Measurements from ENCODE around the gene TEX22.

TEX22 gene

GRCh38 chr14:105384605-105385321 lies 13.6 kb upstream of the TEX22 start:
- no peaks in the 10 kb centered on the region for H3K27me3 ChIP-seq (ENCODE audit: control insufficient read depth, insufficient read depth, low read length)
- H3K4me3 ChIP-seq (ENCODE audit: low read length), result no peak overlapping the region
- no peak overlapping the region for H3K27ac ChIP-seq (ENCODE audit: low read length)
- no CpG with 5 or more reads among the region's 29 CpGs for WGBS (ENCODE audit: insufficient coverage, insufficient read length)
- DNase-seq (ENCODE audit: low read depth, low spot score), result no peak
- no peaks in the 10 kb centered on the region for H3K9me3 ChIP-seq (ENCODE audit: control insufficient read depth, insufficient read depth, low read length)
- H3K4me1 ChIP-seq (ENCODE audit: control insufficient read depth, insufficient read depth, low read length), result no peaks in the 10 kb centered on the region
- H3K36me3 ChIP-seq (ENCODE audit: control insufficient read depth, insufficient read depth, low read length), result peaks cover 20% of the 10 kb centered on the region

GRCh38 chr14:105385322-105385637 lies 13.1 kb upstream of the TEX22 start:
- WGBS (ENCODE audit: insufficient coverage, insufficient read length), result no CpG with 5 or more reads among the region's 19 CpGs
- H3K27ac ChIP-seq (ENCODE audit: low read length), result no peak overlapping the region
- peaks cover 16% of the 10 kb centered on the region for H3K36me3 ChIP-seq (ENCODE audit: control insufficient read depth, insufficient read depth, low read length)
- H3K4me1 ChIP-seq (ENCODE audit: control insufficient read depth, insufficient read depth, low read length), result no peaks in the 10 kb centered on the region
- no peak overlapping the region for H3K4me3 ChIP-seq (ENCODE audit: low read length)
- no peak for DNase-seq (ENCODE audit: low read depth, low spot score)
- H3K27me3 ChIP-seq (ENCODE audit: control insufficient read depth, insufficient read depth, low read length), result no peaks in the 10 kb centered on the region
- H3K9me3 ChIP-seq (ENCODE audit: control insufficient read depth, insufficient read depth, low read length), result no peaks in the 10 kb centered on the region

- no peaks in the 10 kb centered on the region for H3K27me3 ChIP-seq (ENCODE audit: control insufficient read depth, insufficient read depth, low read length)
- peaks cover 16% of the 10 kb centered on the region for H3K36me3 ChIP-seq (ENCODE audit: control insufficient read depth, insufficient read depth, low read length)
- H3K4me1 ChIP-seq (ENCODE audit: control insufficient read depth, insufficient read depth, low read length), result no peaks in the 10 kb centered on the region
- WGBS (ENCODE audit: insufficient coverage, insufficient read length), result no CpG with 5 or more reads among the region's 22 CpGs
- no peaks in the 10 kb centered on the region for H3K9me3 ChIP-seq (ENCODE audit: control insufficient read depth, insufficient read depth, low read length)
- DNase-seq (ENCODE audit: low read depth, low spot score), result no peak
- H3K4me3 ChIP-seq (ENCODE audit: low read length), result no peak overlapping the region
- no peak overlapping the region for H3K27ac ChIP-seq (ENCODE audit: low read length)
Measured at GRCh38 chr14:105385698-105386365, 12.5 kb upstream of the TEX22 start.

GRCh38 chr14:105386581-105387529 lies 11.5 kb upstream of the TEX22 start:
- no peaks in the 10 kb centered on the region for H3K27me3 ChIP-seq (ENCODE audit: control insufficient read depth, insufficient read depth, low read length)
- H3K4me1 ChIP-seq (ENCODE audit: control insufficient read depth, insufficient read depth, low read length), result no peaks in the 10 kb centered on the region
- no peak for DNase-seq (ENCODE audit: low read depth, low spot score)
- H3K4me3 ChIP-seq (ENCODE audit: low read length), result no peak overlapping the region
- WGBS (ENCODE audit: insufficient coverage, insufficient read length), result no CpG with 5 or more reads among the region's 33 CpGs
- H3K36me3 ChIP-seq (ENCODE audit: control insufficient read depth, insufficient read depth, low read length), result peaks cover 16% of the 10 kb centered on the region
- no peaks in the 10 kb centered on the region for H3K9me3 ChIP-seq (ENCODE audit: control insufficient read depth, insufficient read depth, low read length)
- H3K27ac ChIP-seq (ENCODE audit: low read length), result no peak overlapping the region

- Histone ChIP-seq H3K27ac (ENCODE audit: low read length) (no peak overlapping the region), H3K4me3 (ENCODE audit: low read length) (no peak overlapping the region), H3K9me3 (ENCODE audit: control insufficient read depth, insufficient read depth, low read length) (no peaks in the 10 kb centered on the region), H3K36me3 (ENCODE audit: control insufficient read depth, insufficient read depth, low read length) (peaks cover 12% of the 10 kb centered on the region), H3K4me1 (ENCODE audit: control insufficient read depth, insufficient read depth, low read length) (no peaks in the 10 kb centered on the region), H3K27me3 (ENCODE audit: control insufficient read depth, insufficient read depth, low read length) (no peaks in the 10 kb centered on the region)
- no CpG with 5 or more reads among the region's 10 CpGs for WGBS (ENCODE audit: insufficient coverage, insufficient read length)
- DNase-seq (ENCODE audit: low read depth, low spot score), result no peak
Measured at GRCh38 chr14:105387530-105387922, 10.8 kb upstream of the TEX22 start.

GRCh38 chr14:105388110-105388951 lies 10.0 kb upstream of the TEX22 start:
- H3K36me3 ChIP-seq (ENCODE audit: control insufficient read depth, insufficient read depth, low read length), result peaks cover 7% of the 10 kb centered on the region; the same call in 1 of the 2 replicates
- H3K9me3 ChIP-seq (ENCODE audit: control insufficient read depth, insufficient read depth, low read length), result no peaks in the 10 kb centered on the region
- WGBS (ENCODE audit: insufficient coverage, insufficient read length), result no CpG with 5 or more reads among the region's 25 CpGs
- H3K27me3 ChIP-seq (ENCODE audit: control insufficient read depth, insufficient read depth, low read length), result no peaks in the 10 kb centered on the region
- H3K4me1 ChIP-seq (ENCODE audit: control insufficient read depth, insufficient read depth, low read length), result no peaks in the 10 kb centered on the region
- no peak for DNase-seq (ENCODE audit: low read depth, low spot score)
- no peak overlapping the region for H3K4me3 ChIP-seq (ENCODE audit: low read length)
- no peak overlapping the region for H3K27ac ChIP-seq (ENCODE audit: low read length)

GRCh38 chr14:105388976-105389375 lies 9.4 kb upstream of the TEX22 start:
- no CpG with 5 or more reads among the region's 16 CpGs for WGBS (ENCODE audit: insufficient coverage, insufficient read length)
- Histone ChIP-seq H3K4me1 (ENCODE audit: control insufficient read depth, insufficient read depth, low read length) (no peaks in the 10 kb centered on the region), H3K27ac (ENCODE audit: low read length) (no peak overlapping the region), H3K9me3 (ENCODE audit: control insufficient read depth, insufficient read depth, low read length) (no peaks in the 10 kb centered on the region), H3K36me3 (ENCODE audit: control insufficient read depth, insufficient read depth, low read length) (peaks cover 5% of the 10 kb centered on the region; the same call in 1 of the 2 replicates), H3K4me3 (ENCODE audit: low read length) (no peak overlapping the region), H3K27me3 (ENCODE audit: control insufficient read depth, insufficient read depth, low read length) (no peaks in the 10 kb centered on the region)
- DNase-seq (ENCODE audit: low read depth, low spot score), result no peak

GRCh38 chr14:105389534-105389933 lies 8.8 kb upstream of the TEX22 start:
- Histone ChIP-seq H3K4me3 (ENCODE audit: low read length) (no peak overlapping the region), H3K36me3 (ENCODE audit: control insufficient read depth, insufficient read depth, low read length) (peaks cover 5% of the 10 kb centered on the region; the same call in 1 of the 2 replicates), H3K27me3 (ENCODE audit: control insufficient read depth, insufficient read depth, low read length) (no peaks in the 10 kb centered on the region), H3K27ac (ENCODE audit: low read length) (no peak overlapping the region), H3K4me1 (ENCODE audit: control insufficient read depth, insufficient read depth, low read length) (no peaks in the 10 kb centered on the region), H3K9me3 (ENCODE audit: control insufficient read depth, insufficient read depth, low read length) (no peaks in the 10 kb centered on the region)
- WGBS (ENCODE audit: insufficient coverage, insufficient read length), result no CpG with 5 or more reads among the region's 12 CpGs
- DNase-seq (ENCODE audit: low read depth, low spot score), result no peak

- Histone ChIP-seq H3K36me3 (ENCODE audit: control insufficient read depth, insufficient read depth, low read length) (peaks cover 5% of the 10 kb centered on the region; the same call in 1 of the 2 replicates), H3K9me3 (ENCODE audit: control insufficient read depth, insufficient read depth, low read length) (no peaks in the 10 kb centered on the region), H3K27ac (ENCODE audit: low read length) (no peak overlapping the region), H3K4me3 (ENCODE audit: low read length) (no peak overlapping the region), H3K27me3 (ENCODE audit: control insufficient read depth, insufficient read depth, low read length) (no peaks in the 10 kb centered on the region), H3K4me1 (ENCODE audit: control insufficient read depth, insufficient read depth, low read length) (no peaks in the 10 kb centered on the region)
- no peak for DNase-seq (ENCODE audit: low read depth, low spot score)
- WGBS (ENCODE audit: insufficient coverage, insufficient read length), result no CpG with 5 or more reads among the region's 27 CpGs
Measured at GRCh38 chr14:105389976-105390848, 8.1 kb upstream of the TEX22 start.

All from iPS DF 6.9 (cell line).